Esophagus muscularis mucosa (tissue), 4 donors: ENCODE results near the gene ANO4.

Source experiments
- CTCF ChIP-seq, 3 experiments: fragments of 200-600 bp in 2 of 3; fragments of 450-650 bp in 1 of 3; sonication (generic) in 2 of 3; IDR thresholded peaks; one replicate each; pipeline ENCODE4 v1.5.1; 2017 to 2019; ENCODE audit warnings: antibody characterized with exemption in 3 of 3, mild to moderate bottlenecking in 2 of 3, moderate library complexity in 1 of 3
- EP300 ChIP-seq: sonication (generic); formaldehyde crosslinking; IDR thresholded peaks from one replicate; pipeline ENCODE4 v1.6.1; 2017; ENCODE audit warnings: antibody characterized with exemption
- POLR2A ChIP-seq: fragments of 450-650 bp; IDR thresholded peaks from one replicate; pipeline ENCODE4 v1.6.1; 2017; ENCODE audit warnings: antibody characterized with exemption, moderate library complexity, mild to moderate bottlenecking, low read depth

- TF ChIP-seq CTCF (IDR thresholded peaks at IDR 0.05) (no peak), POLR2A (no peak), EP300 (no peak)
Observed at GRCh38 chr12:100986595-100987547, 192.3 kb downstream of the ANO4 start.
